A673 (cell line): ENCODE measurements around the gene CCDC34. TPM values are rescaled to one million over a fixed set of nuclear protein-coding genes. Genes with fewer than 3 reads are reported as not detected.

Experiments
- BruUV-seq: library from RNA; stranded (reverse); fragments of 400-500 nt; replicated peaks from 2 replicates; lab custom pipeline; 2021; lab: Mats Ljungman, UMichigan
- CTCF ChIA-PET: fragments of 300-600 bp; sonication (Branson Sonifier 250); formaldehyde crosslinking; loops from one replicate; lab custom pipeline; 2022; ENCODE audit warnings: antibody characterized with exemption; lab: Charles Lee
- POLR2A ChIA-PET: fragments of 300-600 bp; sonication (Branson Sonifier 250); formaldehyde crosslinking; loops from one replicate; lab custom pipeline; 2022; ENCODE audit warnings: antibody characterized with exemption; ENCODE audit not compliant: low non-redundant PET; lab: Charles Lee
- DNase-seq: peaks from one replicate; pipeline ENCODE4 v3.0.0-alpha.2; 2015; ENCODE audit warnings: low spot score
- H3K27ac ChIP-seq: fragments of 200-600 bp; sonication (generic); 2 replicates; pipeline ENCODE4 v1.5.1; 2016; ENCODE audit warnings: mixed run types, low read depth, mild to moderate bottlenecking, mixed read lengths, antibody characterized with exemption, low read length; ENCODE audit not compliant: poor library complexity, severe bottlenecking
- H3K27me3 ChIP-seq: fragments of 200-600 bp; sonication (generic); replicated peaks from 2 replicates; pipeline ENCODE4 v1.6.1; 2017; ENCODE audit warnings: mixed run types, low read depth, mild to moderate bottlenecking, mixed read lengths, antibody characterized with exemption, low read length; ENCODE audit not compliant: insufficient read depth, poor library complexity
- H3K36me3 ChIP-seq: fragments of 200-600 bp; sonication (generic); 2 replicates; pipeline ENCODE4 v1.6.1; 2016; ENCODE audit warnings: mixed run types, mild to moderate bottlenecking, mixed read lengths, antibody characterized with exemption, low read length; ENCODE audit not compliant: insufficient read depth, poor library complexity, severe bottlenecking
- H3K4me1 ChIP-seq: fragments of 200-600 bp; sonication (generic); 2 replicates; pipeline ENCODE4 v1.6.1; 2017; ENCODE audit warnings: mixed run types, mild to moderate bottlenecking, mixed read lengths, antibody characterized with exemption, low read length; ENCODE audit not compliant: insufficient read depth, poor library complexity, severe bottlenecking
- H3K4me3 ChIP-seq: fragments of 200-600 bp; sonication (generic); 2 replicates; pipeline ENCODE4 v1.5.1; 2016; ENCODE audit warnings: low read depth, mixed run types, mild to moderate bottlenecking, mixed read lengths, low read length; ENCODE audit not compliant: poor library complexity, severe bottlenecking
- H3K9me3 ChIP-seq: fragments of 200-600 bp; sonication (generic); 2 replicates; pipeline ENCODE4 v1.6.1; 2016; ENCODE audit warnings: mixed run types, low read depth, mild to moderate bottlenecking, mixed read lengths, antibody characterized with exemption, low read length; ENCODE audit not compliant: poor library complexity, severe bottlenecking
- EZH2 ChIP-seq: fragments of 200-600 bp; sonication (generic); IDR thresholded peaks from 2 replicates; pipeline ENCODE4 v1.6.1; 2017; ENCODE audit warnings: borderline replicate concordance, low read depth, mild to moderate bottlenecking, mixed read lengths, antibody characterized with exemption, low read length; ENCODE audit not compliant: poor library complexity, severe bottlenecking
- intact Hi-C: fragments of 100-400 bp; cut with micrococcal nuclease; formaldehyde crosslinking; loops from one replicate; pipeline ENCODE4 v1.10.0; 2022; ENCODE audit not compliant: unreplicated experiment
- total RNA-seq: library from RNA; stranded (reverse); gene quantifications from 2 replicates; pipeline ENCODE4 v1.2.3, GENCODE V29; 2021
- TF ChIP-seq, protein P1 (sequence below): fragments of 300-800, 200-600 bp; sonication (generic); conservative IDR thresholded peaks from 2 replicates; pipeline ENCODE4 v1.5.1; 2017; ENCODE audit warnings: low read depth, mild to moderate bottlenecking, antibody characterized with exemption, low read length, moderate library complexity, mixed read lengths

The CCDC34 gene
- total RNA-seq, 1 experiment from 2014 or later, result 101 TPM

DNA sequence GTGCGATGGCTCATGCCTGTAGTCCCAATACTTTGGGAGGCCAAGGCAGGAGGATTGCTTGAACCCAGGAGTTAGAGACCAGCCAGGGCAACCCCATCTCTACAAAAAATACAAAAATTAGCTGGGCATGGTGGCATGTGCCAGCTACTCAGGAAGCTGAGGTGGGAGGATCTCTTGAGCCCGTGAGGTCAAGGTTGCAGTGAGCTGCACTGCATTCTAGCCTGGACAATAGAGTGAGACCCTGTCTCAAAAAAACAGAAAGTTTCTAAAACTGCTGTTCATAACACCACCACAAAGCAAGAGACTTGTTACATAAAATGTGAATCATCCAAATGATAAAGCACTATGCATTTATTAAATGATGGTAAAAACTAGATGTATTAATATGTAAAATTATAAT, 40.2 kb upstream of the CCDC34 start:
- Histone ChIP-seq H3K27me3 (no peaks in the 10 kb centered on the region), H3K4me3 (no peak overlapping the region), H3K27ac (no peak overlapping the region), H3K9me3 (no peaks in the 10 kb centered on the region), H3K4me1 (peaks cover 5% of the 10 kb centered on the region), H3K36me3 (no peaks in the 10 kb centered on the region)
- no TSS peak for BruUV-seq
- no peak for DNase-seq
- POLR2A ChIA-PET, result interaction anchor here (0.6 kb wide), 1 partner anchor 28 kb away, joined by 3 read pairs; no protein-coding TSS in a partner anchor
- intact Hi-C loops, result no loop called here
- TF ChIP-seq, protein P1, sequence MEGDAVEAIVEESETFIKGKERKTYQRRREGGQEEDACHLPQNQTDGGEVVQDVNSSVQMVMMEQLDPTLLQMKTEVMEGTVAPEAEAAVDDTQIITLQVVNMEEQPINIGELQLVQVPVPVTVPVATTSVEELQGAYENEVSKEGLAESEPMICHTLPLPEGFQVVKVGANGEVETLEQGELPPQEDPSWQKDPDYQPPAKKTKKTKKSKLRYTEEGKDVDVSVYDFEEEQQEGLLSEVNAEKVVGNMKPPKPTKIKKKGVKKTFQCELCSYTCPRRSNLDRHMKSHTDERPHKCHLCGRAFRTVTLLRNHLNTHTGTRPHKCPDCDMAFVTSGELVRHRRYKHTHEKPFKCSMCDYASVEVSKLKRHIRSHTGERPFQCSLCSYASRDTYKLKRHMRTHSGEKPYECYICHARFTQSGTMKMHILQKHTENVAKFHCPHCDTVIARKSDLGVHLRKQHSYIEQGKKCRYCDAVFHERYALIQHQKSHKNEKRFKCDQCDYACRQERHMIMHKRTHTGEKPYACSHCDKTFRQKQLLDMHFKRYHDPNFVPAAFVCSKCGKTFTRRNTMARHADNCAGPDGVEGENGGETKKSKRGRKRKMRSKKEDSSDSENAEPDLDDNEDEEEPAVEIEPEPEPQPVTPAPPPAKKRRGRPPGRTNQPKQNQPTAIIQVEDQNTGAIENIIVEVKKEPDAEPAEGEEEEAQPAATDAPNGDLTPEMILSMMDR, result no peak
- no peak for TF ChIP-seq EZH2
- CTCF ChIA-PET, result no interaction called here

DNA sequence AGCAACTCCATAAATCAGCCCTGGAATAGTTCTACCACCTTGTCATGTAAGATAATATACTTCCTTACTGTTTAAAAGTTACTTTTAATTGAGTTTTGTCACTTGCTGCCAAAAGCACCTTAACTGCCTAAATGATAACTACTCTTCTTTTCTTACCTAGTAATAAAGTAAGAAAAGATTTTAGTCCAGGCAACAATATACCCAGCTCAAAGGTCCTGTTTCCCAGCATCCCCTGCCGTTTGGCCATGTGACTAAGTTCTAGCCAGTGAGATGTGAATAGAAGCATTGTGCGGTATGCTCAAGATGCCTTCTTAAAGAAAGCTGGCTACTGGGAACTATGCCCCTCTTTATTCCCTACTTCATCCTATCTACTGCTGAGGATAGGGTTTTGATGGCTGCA, 39.4 kb upstream of the CCDC34 start:
- no peaks in the 10 kb centered on the region for H3K27me3 ChIP-seq
- TF ChIP-seq, protein P1, result no peak
- no peak for TF ChIP-seq EZH2
- H3K4me1 ChIP-seq, result peaks cover 12% of the 10 kb centered on the region
- intact Hi-C loops, result no loop called here
- ChIA-PET CTCF (no interaction called here), POLR2A (interaction anchor here (0.6 kb wide), 1 partner anchor 27 kb away, joined by 3 read pairs; no protein-coding TSS in a partner anchor)
- no peaks in the 10 kb centered on the region for H3K36me3 ChIP-seq
- DNase-seq, result no peak
- no peaks in the 10 kb centered on the region for H3K9me3 ChIP-seq
- H3K4me3 ChIP-seq, result no peak overlapping the region
- no peak overlapping the region for H3K27ac ChIP-seq
- no TSS peak for BruUV-seq

DNA sequence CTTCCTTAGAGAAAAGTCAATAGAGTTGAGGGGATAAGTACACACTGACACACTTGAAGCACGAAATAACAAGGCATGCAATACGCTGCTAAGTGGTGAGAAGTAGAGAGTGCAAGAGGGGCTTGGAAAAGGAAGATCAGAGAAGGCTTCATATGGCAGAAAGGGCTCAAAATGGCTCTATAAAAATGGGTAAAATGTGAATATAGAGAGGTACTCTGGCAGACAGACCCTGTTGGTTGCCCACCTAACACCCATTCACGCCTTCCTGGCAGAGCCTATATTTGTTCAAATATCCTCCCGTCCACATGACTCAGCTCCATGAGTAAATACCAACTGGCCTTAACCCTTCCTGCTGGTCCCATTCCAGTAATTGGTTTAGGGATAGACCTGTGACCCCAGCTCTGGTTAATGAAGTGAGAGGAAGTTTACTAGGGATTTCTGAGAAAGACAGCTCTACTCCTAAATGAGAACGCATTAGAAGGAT, 38.9 kb upstream of the CCDC34 start:
- Histone ChIP-seq H3K27ac (no peak overlapping the region), H3K4me1 (peaks cover 18% of the 10 kb centered on the region), H3K4me3 (no peak overlapping the region), H3K9me3 (no peaks in the 10 kb centered on the region), H3K36me3 (no peaks in the 10 kb centered on the region), H3K27me3 (no peaks in the 10 kb centered on the region)
- TF ChIP-seq, protein P1, result no peak
- TF ChIP-seq EZH2, result no peak
- no TSS peak for BruUV-seq
- ChIA-PET CTCF (no interaction called here), POLR2A (no interaction called here)
- DNase-seq, result no peak
- intact Hi-C loops, result no loop called here
